OCI-M2 (cell line): ENCODE measurements around the gene COX4I2.
"Not testable (repeated sequence)": the region's sequence is repeated elsewhere in the genome, so short reads cannot be mapped to it uniquely, and the experiment has no call there.

Source experiments
- DNase-seq: peaks from one replicate; lab custom pipeline; 2025; ENCODE audit not compliant: unreplicated experiment; lab: John Stamatoyannopoulos, UW

The COX4I2 gene

GRCh38 chr20:31607640-31608250 is 30.0 kb upstream of the COX4I2 start:
- no peak for DNase-seq

GRCh38 chr20:31608251-31608945 is 29.3 kb upstream of the COX4I2 start:
- no peak for DNase-seq

DNA sequence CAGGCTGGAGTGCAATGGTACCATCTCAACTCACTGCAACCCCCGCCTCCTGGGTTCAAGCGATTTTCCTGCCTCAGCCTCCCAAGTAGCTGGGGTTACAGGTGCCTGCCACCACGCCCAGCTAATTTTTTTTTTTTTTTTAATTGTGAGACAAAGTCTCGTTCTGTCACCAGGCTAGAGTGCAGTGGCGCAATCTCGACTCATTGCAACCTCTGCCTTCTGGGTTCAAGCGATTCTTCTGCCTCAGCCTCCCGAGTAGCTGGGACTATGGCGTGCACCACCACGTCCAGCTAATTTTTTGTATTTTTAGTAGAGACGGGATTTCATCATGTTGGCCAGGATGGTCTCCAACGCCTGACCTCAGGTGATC is 25.5 kb upstream of the COX4I2 start:
- DNase-seq, result not testable (repeated sequence)

- DNase-seq, result no peak
These were observed 22.3 kb upstream of the COX4I2 start for GRCh38 chr20:31615416-31615815.

- no peak for DNase-seq
These were observed 20.1 kb upstream of the COX4I2 start for GRCh38 chr20:31617432-31618104.

- no peak for DNase-seq
These were observed 17.5 kb upstream of the COX4I2 start for GRCh38 chr20:31620246-31620645.

GRCh38 chr20:31623123-31623505 is 14.6 kb upstream of the COX4I2 start:
- DNase-seq, result not testable (repeated sequence)

- not testable (repeated sequence) for DNase-seq
These were observed 11.2 kb upstream of the COX4I2 start for GRCh38 chr20:31626534-31626933.

- not testable (repeated sequence) for DNase-seq
These were observed 9.7 kb upstream of the COX4I2 start for GRCh38 chr20:31628057-31628456.

DNA sequence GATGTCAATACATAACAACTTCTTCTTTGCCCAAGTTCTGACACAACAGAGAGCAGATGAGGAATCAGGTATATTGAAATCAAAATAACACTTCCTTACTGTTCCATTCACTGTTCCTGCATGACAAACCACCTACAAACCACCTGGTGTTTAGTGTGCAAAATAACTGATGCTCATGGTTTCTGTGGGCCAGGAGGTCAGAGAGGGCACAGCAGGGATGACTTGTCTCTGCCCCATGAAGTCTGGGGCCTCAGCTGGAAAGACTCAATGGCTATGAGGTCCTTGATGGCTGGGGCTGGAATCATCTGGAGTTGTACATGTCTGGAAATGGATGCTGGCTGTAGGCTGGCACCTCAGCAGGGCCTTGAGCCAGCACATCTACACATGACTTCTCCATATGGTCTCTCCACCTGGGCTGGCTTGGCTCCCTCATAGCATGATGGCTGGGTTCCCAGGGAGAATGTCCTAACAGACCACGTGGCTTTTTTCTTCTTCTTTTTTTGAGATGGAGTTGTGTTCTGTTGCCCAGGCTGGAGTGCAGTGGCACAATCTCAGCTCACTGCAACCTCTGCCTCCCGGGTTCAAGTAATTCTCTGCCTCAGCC is 7.4 kb upstream of the COX4I2 start:
- DNase-seq, result no peak

- DNase-seq, result no peak
These were observed 5.0 kb upstream of the COX4I2 start for GRCh38 chr20:31632548-31633338.

DNA sequence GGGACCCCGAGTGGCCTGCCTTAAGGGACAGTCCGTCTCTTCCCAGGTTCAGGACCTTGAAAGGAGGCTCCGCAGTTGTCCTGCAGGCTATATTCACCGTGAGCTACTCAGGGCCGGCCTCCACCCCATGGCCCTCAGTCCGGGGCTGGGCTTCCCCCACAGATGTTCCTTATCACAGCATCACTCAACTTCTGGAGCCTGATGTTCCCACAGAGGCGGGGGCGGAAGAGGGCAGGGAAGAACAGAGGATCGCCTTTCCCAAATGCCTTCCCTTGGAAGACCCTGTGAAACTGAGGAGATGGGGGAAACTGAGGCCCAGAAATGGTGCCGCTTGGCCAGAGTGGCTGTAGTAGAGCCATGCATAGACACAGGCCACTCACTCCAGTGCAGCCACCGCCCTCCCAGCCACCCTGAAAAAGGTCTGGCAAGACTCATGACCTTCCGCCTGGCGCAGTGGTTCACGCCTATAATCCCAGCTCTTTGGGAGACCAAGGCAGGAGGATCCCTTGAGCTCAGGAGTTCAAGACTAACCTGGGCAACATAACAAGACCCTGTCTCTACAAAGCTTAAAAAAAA is 4.3 kb upstream of the COX4I2 start:
- no peak for DNase-seq

DNA sequence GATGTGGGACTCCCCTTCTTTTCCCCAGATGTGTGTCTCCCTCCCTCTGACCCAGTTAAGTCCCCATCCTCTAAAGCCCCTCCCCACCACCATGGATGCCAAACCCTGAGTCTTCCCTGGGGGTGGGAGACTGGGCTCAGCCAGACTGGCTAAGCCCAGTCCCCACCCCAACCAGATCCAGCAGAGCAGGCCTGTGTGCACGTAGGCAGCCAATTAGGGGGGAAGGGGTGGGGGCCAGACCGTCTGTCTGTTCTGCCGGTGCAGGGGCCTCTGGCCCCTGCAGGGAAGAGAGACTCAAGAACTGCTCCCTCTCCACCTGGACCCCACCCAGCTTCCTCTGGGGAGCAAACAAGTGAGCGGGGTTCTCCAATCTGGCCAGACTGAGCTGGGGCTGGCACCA is 605 bp downstream of the COX4I2 start:
- DNase-seq, result no peak

DNA sequence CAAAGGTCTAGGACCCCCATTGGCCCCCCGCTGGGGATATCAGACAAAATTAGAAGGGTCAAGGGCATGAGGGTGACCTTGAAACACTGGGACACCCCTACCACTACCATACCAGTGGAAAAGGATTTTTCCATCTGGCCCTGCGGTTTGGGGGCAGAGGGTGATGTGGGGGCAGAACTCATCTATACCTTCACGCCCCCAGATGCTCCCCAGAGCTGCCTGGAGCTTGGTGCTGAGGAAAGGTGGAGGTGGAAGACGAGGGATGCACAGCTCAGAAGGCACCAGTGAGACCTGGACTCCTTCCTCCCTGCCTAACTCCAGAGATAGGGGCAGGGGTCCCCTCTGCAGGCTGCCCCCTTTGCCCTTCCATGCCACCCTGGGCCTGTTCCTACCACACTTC is 1.1 kb downstream of the COX4I2 start:
- no peak for DNase-seq

DNA sequence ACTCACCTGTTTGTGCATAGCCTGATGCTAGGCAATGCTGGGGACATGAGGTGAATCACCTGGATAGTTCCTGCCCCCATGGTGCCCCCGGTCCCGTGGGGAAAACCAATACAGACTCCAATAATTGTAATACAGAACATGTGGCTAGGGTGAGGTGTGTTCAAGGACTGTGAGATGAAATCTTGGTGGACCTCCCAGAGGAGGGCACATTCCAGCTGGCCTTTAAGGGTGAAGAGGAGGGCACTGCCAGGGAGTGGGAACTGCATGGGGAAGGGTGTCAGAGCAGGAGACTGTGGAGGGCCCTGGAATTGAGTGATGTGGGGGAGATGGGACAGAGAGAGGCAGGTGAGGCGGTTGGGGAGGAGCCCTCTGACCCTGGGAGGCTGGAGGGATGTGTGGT is 2.5 kb downstream of the COX4I2 start:
- DNase-seq, result no peak

DNA sequence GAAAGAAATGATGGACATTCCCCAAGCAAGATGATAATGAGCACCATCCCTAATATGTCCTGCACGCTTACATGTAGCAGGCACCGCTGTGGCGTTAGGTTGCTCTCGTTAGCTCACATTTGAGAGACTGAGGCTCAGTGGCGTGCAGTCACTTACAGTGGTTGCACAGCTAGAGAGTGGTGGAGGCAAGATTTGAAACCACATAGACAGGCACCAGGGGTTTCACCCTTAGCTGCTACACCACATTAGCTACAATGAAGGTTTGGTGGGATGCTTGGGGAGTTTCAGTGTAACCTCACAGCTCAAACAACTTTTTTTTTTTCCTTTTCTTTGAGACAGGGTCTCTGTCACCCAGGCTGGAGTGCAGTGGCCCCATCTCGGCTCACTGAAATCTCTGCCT is 3.7 kb downstream of the COX4I2 start:
- DNase-seq, result no peak

- no peak for DNase-seq
These were observed 5.1 kb downstream of the COX4I2 start for GRCh38 chr20:31642837-31643236.

- no peak for DNase-seq
These were observed 5.8 kb downstream of the COX4I2 start for GRCh38 chr20:31643522-31643921.

DNA sequence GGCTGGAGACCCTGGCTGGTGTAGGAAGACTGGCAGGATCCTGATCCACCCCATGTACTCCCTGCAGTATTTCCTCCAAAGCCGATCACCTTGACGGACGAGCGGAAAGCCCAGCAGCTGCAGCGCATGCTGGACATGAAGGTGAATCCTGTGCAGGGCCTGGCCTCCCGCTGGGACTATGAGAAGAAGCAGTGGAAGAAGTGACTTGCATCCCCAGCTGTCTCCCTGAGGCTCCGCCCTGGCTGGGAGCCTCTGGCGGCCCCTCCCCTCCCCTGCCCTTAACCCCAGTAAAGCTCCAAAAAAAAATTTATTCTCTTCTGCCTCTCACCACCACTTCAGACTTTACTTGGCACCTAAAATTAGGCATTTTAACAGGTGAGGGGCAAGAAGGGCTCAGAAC is 7.0 kb downstream of the COX4I2 start:
- DNase-seq, result no peak

DNA sequence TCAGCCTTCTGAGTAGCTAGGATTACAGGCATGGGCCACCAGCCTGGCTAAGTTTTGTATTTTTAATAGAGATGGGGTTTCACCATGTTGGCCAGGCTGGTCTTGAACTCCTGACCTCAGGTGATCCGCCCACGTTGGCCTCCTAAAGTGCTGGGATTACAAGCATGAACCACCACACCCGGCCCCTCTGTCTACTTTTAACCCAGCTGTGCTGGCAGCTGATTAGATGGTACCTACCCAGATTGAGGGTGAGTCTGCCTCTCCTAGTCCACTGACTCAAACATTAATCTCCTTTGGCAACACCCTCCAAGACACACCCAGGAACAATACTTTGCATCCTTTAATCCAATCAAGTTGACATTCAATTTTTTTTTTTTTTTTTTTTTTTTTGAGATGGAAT is 10.4 kb downstream of the COX4I2 start:
- DNase-seq, result not testable (repeated sequence)

- no peak for DNase-seq
These were observed 15.2 kb downstream of the COX4I2 start for GRCh38 chr20:31652917-31653396.
